Prostate gland (tissue), 2 donors: ENCODE results near the gene NHSL2.

Experiments used
- POLR2A ChIP-seq: fragments of 450-650 bp; IDR thresholded peaks from one replicate; pipeline ENCODE4 v1.6.1; 2016; ENCODE audit warnings: antibody characterized with exemption, mild to moderate bottlenecking
- POLR2AphosphoS5 ChIP-seq: sonication (generic); formaldehyde crosslinking; IDR thresholded peaks from one replicate; pipeline ENCODE4 v1.6.1; 2017; ENCODE audit warnings: antibody characterized with exemption
- TF ChIP-seq, protein P1 (sequence below), 4 experiments: fragments of 200-600 bp in 2 of 4; fragments of 450-650 bp in 2 of 4; sonication (generic) in 2 of 4; IDR thresholded peaks; 1 replicate in 3 of 4; 2 replicates in 1 of 4; pipeline ENCODE4 v1.5.1; 2016 to 2019; ENCODE audit warnings: antibody characterized with exemption in 4 of 4, mild to moderate bottlenecking in 2 of 4, moderate library complexity in 2 of 4

DNA sequence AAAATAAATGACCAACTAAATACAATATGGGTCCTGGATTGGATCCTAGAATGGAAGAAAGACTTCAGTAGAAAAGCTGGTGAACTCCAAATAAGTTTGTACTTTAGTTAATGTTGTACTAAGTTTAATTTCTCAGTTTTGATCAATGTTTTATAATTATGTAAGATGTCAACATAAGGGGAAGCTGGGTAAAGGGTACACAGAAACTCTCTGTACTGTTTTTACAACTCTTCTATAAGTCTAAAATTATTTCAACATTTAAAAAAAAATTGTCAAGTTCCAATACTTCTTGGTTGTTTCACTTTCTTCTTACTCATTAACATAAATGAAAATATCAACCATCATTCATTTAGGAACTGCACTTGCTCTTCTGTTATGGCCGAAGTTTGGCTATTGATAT is 88.9 kb downstream of the NHSL2 start:
- TF ChIP-seq, protein P1, sequence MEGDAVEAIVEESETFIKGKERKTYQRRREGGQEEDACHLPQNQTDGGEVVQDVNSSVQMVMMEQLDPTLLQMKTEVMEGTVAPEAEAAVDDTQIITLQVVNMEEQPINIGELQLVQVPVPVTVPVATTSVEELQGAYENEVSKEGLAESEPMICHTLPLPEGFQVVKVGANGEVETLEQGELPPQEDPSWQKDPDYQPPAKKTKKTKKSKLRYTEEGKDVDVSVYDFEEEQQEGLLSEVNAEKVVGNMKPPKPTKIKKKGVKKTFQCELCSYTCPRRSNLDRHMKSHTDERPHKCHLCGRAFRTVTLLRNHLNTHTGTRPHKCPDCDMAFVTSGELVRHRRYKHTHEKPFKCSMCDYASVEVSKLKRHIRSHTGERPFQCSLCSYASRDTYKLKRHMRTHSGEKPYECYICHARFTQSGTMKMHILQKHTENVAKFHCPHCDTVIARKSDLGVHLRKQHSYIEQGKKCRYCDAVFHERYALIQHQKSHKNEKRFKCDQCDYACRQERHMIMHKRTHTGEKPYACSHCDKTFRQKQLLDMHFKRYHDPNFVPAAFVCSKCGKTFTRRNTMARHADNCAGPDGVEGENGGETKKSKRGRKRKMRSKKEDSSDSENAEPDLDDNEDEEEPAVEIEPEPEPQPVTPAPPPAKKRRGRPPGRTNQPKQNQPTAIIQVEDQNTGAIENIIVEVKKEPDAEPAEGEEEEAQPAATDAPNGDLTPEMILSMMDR (IDR thresholded peaks at IDR 0.05) = no peak
- TF ChIP-seq POLR2A = no peak
- no peak for TF ChIP-seq POLR2AphosphoS5
